Gastroesophageal sphincter (tissue), 4 donors: ENCODE data around the gene TNK2. TPM values are rescaled to one million over a fixed set of nuclear protein-coding genes. Genes with fewer than 3 reads are reported as not detected.
"Not testable (repeated sequence)": the region's sequence is repeated elsewhere in the genome, so short reads cannot be mapped to it uniquely, and the experiment has no call there.

Experiments
- ATAC-seq: fragments of 150-250 bp; one replicate; pipeline ENCODE4 v1.9.1; 2016; ENCODE audit warnings: mild to moderate bottlenecking, moderate library complexity
- H3K27ac ChIP-seq, 4 donors: fragments of 200-600 bp; sonication (generic) in 3 of 4; 1 replicate in 3 of 4; 2 replicates in 1 of 4; pipeline ENCODE4 v1.5.1; 2016 to 2019
- H3K27me3 ChIP-seq: fragments of 200-600 bp; sonication (generic); one replicate; pipeline ENCODE4 v1.5.1; 2019
- H3K36me3 ChIP-seq, 2 donors: fragments of 200-600 bp; sonication (generic); one replicate each; pipeline ENCODE4 v1.5.1; 2019; ENCODE audit warnings: control low read depth in 1 of 2
- H3K4me1 ChIP-seq, 3 donors: fragments of 200-600 bp; sonication (generic); 1 replicate in 2 of 3; 2 replicates in 1 of 3; pipeline ENCODE4 v1.5.1; 2016 to 2019; ENCODE audit warnings: control low read depth in 2 of 3
- H3K4me3 ChIP-seq, 2 donors: fragments of 200-600 bp; sonication (generic); one replicate each; pipeline ENCODE4 v1.5.1; 2019; ENCODE audit warnings: mild to moderate bottlenecking in 1 of 2, moderate library complexity in 1 of 2
- H3K9me3 ChIP-seq, 3 donors: fragments of 200-600 bp; sonication (generic); one replicate each; pipeline ENCODE4 v1.5.1; 2017 to 2019; ENCODE audit warnings: control low read depth in 2 of 3
- CTCF ChIP-seq, 4 experiments: fragments of 200-600 bp in 2 of 4; fragments of 450-650 bp in 2 of 4; sonication (generic) in 1 of 4; IDR thresholded peaks; one replicate each; pipeline ENCODE4 v1.5.1; 2017 to 2019; ENCODE audit warnings: antibody characterized with exemption in 4 of 4, mild to moderate bottlenecking in 2 of 4, moderate library complexity in 2 of 4
- EP300 ChIP-seq: sonication (generic); formaldehyde crosslinking; IDR thresholded peaks from one replicate; pipeline ENCODE4 v1.6.1; 2017; ENCODE audit warnings: antibody characterized with exemption, mild to moderate bottlenecking
- POLR2A ChIP-seq, 2 donors: fragments of 450-650 bp; IDR thresholded peaks; one replicate each; pipeline ENCODE4 v1.6.1; 2017; ENCODE audit warnings: antibody characterized with exemption in 2 of 2, mild to moderate bottlenecking in 2 of 2, moderate library complexity in 1 of 2
- POLR2AphosphoS5 ChIP-seq: sonication (generic); formaldehyde crosslinking; IDR thresholded peaks from one replicate; pipeline ENCODE4 v1.6.1; 2017; ENCODE audit warnings: antibody characterized with exemption
- WGBS, 2 donors: methylation state at CpG; one replicate each; pipeline ENCODE4 v1.1.5; 2018; ENCODE audit warnings: low coverage in 1 of 2; 5-methylcytosine and 5-hydroxymethylcytosine counted together
- total RNA-seq, 4 donors: library from RNA; depleted of rRNA; stranded (reverse); fragments of >200 nt; gene quantifications; one replicate each; pipeline ENCODE4 v1.1.0, GENCODE V29; 2016

The TNK2 gene
- total RNA-seq, 4 donors from 2014 or later = 14.5 to 28.8 (median 23.9) TPM

DNA sequence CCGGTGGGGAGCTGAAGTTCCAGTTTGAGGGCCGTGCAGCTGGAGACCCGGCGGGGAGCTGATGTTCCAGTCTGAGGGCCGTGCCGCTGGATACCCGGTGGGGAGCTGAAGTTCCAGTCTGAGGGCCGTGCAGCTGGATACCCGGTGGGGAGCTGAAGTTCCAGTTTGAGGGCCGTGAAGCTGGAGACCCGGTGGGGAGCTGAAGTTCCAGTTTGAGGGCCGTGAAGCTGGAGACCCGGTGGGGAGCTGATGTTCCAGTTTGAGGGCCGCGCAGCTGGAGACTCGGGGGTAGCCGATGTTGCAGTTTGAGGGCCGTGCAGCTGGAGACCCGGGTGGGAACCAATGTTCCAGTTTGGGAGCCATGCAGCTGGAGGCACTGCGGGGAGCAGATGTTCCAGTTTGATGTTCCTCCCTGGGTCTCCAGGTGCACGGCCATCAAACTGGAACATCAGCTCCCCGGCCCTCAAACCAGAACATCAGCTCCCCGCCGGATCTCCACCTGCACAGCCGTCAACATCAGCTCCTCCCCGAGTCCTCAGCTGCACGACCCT lies 33.0 kb upstream of the TNK2 start:
- not testable (repeated sequence) for H3K36me3 ChIP-seq, H3K4me1 ChIP-seq, H3K9me3 ChIP-seq, ATAC-seq, H3K27me3 ChIP-seq, H3K27ac ChIP-seq, H3K4me3 ChIP-seq
- 92% methylated on average over 5 to 6 of the region's 27 CpGs for WGBS, 2 donors

GRCh38 chr3:195940806-195941205 lies 32.5 kb upstream of the TNK2 start:
- not testable (repeated sequence) for H3K4me1 ChIP-seq, H3K27me3 ChIP-seq, H3K9me3 ChIP-seq, ATAC-seq, H3K4me3 ChIP-seq, H3K36me3 ChIP-seq, H3K27ac ChIP-seq
- WGBS, 2 donors = no CpG with 5 or more reads among the region's 13 CpGs

GRCh38 chr3:195939526-195940470 lies 31.4 kb upstream of the TNK2 start:
- H3K9me3 ChIP-seq, H3K27ac ChIP-seq, ATAC-seq, H3K4me1 ChIP-seq, H3K4me3 ChIP-seq, H3K27me3 ChIP-seq, H3K36me3 ChIP-seq: not testable (repeated sequence)
- WGBS, 2 donors = 80% methylated on average over 2 of the region's 30 CpGs; no CpG with 5 or more reads in 1 of the 2 donors

DNA sequence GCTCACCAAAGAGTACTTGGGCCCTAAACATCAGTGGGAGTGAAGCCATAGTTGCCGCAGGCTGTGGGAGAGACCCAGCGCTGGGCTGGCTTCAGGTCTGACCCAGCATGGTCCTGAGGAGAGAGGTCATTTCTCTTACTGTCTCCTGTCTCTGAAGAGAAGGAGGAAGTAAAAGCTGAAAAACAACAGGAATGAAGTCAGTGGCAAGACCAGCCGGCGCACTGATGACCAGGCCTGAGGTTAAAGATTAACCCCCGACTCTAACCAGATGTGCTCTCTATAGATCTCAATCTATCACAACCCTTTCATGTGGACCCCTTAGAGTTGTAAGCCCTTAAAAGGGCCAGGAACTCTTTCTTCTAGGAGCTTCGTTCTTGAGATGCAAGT lies 24.7 kb upstream of the TNK2 start:
- not testable (repeated sequence) for H3K36me3 ChIP-seq, H3K4me3 ChIP-seq, H3K27ac ChIP-seq, H3K4me1 ChIP-seq, H3K9me3 ChIP-seq, ATAC-seq, H3K27me3 ChIP-seq
- 60 to 100% methylated on average over 2 to 4 of the region's 6 CpGs for WGBS, 2 donors

DNA sequence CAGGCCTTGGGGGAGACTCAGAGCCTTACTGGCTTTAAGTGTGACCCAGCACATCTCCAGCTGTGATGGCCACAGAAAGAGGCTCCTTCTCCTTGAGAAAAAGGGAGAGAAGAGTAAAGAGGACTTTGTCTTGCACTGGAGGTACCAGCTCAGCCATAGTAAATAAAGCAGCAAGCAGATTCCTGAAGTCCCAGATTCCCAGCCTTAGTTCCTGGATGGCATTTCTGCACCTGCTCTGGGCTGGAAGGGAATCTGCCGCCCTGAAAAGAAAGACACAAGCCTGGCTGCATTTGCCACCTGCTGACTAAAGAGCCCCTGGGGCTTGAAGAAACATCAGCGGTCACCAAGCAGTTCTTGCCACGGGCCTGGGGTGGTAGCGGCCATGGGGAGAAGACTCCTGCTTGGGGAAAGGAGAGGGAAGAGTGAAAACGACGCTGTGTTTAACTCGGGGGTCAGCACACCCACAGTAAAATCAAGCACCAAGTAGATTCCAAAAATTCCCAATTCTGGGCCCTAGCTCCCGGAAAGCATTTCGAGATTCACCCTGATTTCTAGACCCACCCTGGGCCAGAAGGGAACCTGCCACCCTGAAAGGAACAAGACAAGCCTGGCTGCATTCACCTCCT lies 24.2 kb upstream of the TNK2 start:
- no peak for ATAC-seq
- no peaks in the 10 kb centered on the region for H3K36me3 ChIP-seq
- H3K4me1 ChIP-seq = no peaks in the 10 kb centered on the region
- no peaks in the 10 kb centered on the region for H3K9me3 ChIP-seq
- TF ChIP-seq EP300 (no peak), POLR2A (IDR thresholded peaks at IDR 0.05) (no peak)
- H3K27ac ChIP-seq = no peak overlapping the region
- 65 to 83% methylated on average over 4 to 8 of the region's 9 CpGs for WGBS, 2 donors
- no peak overlapping the region for H3K4me3 ChIP-seq
- H3K27me3 ChIP-seq = no peaks in the 10 kb centered on the region

DNA sequence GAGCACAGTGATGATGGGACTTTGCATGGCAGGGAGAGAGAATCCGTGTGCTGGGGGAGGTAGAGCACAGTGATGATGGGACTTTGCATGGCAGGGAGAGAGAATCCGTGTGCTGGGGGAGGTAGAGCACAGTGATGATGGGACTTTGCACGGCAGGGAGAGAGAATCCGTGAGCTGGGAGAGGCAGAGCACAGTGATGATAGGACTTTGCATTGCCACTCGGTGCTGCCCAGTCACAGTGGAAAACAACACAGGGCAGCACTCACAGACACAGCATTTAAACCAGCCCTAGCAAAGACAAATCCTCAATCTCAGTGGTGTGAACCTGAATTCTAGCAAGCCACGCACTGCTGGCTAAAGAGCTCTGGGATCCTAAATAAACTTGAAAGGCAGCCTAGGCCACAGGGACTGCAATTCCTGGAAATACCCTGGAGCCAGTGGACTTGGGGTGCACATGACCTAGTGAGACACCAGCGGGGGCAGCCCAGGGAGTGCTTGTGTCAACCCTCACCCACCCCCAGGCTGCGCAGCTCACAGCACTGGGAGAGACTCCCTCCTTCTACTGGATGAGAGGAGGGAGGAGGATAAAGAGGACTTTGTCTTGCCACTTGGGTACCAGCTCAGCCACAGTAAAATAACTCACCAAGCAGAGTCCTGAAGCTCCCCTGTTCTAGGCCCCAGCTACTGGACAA lies 23.4 kb upstream of the TNK2 start:
- Histone ChIP-seq H3K36me3 (no peaks in the 10 kb centered on the region), H3K27me3 (no peaks in the 10 kb centered on the region), H3K9me3 (no peaks in the 10 kb centered on the region), H3K4me3 (no peak overlapping the region), H3K27ac (no peak overlapping the region), H3K4me1 (no peaks in the 10 kb centered on the region)
- TF ChIP-seq CTCF (IDR thresholded peaks at IDR 0.05) = no peak
- no peak for TF ChIP-seq POLR2AphosphoS5
- TF ChIP-seq POLR2A (IDR thresholded peaks at IDR 0.05) = no peak
- no peak for TF ChIP-seq EP300
- 70 to 77% methylated on average over 5 to 6 of the region's 8 CpGs for WGBS, 2 donors
- no peak for ATAC-seq

DNA sequence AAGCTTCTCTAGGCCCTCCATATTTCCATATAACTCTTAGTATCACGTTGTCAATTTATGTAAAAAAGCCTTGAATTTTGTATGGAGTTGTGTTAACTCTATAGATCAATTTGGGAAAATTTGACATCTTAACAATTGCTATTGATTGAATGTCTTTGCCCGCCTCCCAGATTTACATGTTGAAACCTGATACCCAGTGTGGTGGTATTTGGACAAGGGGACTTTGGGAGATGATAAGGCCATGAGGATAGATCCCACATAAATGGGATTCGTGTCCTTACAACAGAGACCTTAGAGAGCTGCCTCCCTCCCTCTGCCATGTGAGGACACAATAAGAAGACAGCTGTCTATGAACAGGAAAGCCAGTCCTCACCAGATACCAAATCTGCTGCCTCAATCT lies 21.1 kb upstream of the TNK2 start:
- TF ChIP-seq EP300 (no peak), POLR2A (IDR thresholded peaks at IDR 0.05) (no peak), CTCF (IDR thresholded peaks at IDR 0.05) (no peak), POLR2AphosphoS5 (no peak)
- WGBS, 2 donors = 87 to 93% methylated on average over 3 of the region's 3 CpGs

More for the DNA sequence above, 21.1 kb upstream of the TNK2 start:
- no peak overlapping the region for H3K4me3 ChIP-seq
- no peaks in the 10 kb centered on the region for H3K36me3 ChIP-seq
- no peaks in the 10 kb centered on the region for H3K27me3 ChIP-seq
- no peak overlapping the region for H3K27ac ChIP-seq
- no peaks in the 10 kb centered on the region for H3K4me1 ChIP-seq
- no peaks in the 10 kb centered on the region for H3K9me3 ChIP-seq
- ATAC-seq = no peak
